ENCODE results near the gene AUTS2.

DNA sequence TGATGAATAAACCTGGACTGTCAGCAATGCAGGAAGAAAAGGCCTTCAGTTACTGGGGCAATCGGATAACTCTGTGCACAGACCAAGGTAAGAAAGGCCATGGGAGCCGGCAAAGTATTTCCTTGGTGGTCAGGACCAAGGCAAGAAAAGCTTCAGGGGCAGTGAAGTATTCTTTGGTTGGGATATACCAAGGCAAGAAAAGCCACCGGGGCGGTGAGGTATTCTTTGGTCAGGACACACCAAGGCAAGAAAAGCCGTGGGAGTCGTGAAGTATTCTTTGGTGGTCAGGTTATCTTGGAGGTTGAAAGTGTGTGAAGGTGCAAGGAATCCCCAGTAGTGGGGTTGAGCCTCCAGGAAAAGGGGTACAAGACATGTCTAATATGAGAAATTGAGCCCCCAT is 1238.7 kb downstream of the AUTS2 start:
- no peak for TF ChIP-seq FOXA1 (IDR thresholded peaks at IDR 0.05)
- TF ChIP-seq HDGF (IDR thresholded peaks at IDR 0.05; ENCODE audit: borderline replicate concordance) = no peak
- no peak for TF ChIP-seq L3MBTL2 (conservative IDR thresholded peaks at IDR 0.05)
- TF ChIP-seq, protein P1, sequence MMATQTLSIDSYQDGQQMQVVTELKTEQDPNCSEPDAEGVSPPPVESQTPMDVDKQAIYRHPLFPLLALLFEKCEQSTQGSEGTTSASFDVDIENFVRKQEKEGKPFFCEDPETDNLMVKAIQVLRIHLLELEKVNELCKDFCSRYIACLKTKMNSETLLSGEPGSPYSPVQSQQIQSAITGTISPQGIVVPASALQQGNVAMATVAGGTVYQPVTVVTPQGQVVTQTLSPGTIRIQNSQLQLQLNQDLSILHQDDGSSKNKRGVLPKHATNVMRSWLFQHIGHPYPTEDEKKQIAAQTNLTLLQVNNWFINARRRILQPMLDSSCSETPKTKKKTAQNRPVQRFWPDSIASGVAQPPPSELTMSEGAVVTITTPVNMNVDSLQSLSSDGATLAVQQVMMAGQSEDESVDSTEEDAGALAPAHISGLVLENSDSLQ (IDR thresholded peaks at IDR 0.05) = no peak
- no peak for TF ChIP-seq SP1 (IDR thresholded peaks at IDR 0.05)
- TF ChIP-seq CTBP1 (IDR thresholded peaks at IDR 0.05; ENCODE audit: borderline replicate concordance) = no peak
- no peak for TF ChIP-seq BHLHE40 (IDR thresholded peaks at IDR 0.05; ENCODE audit: borderline replicate concordance)
- TF ChIP-seq SUZ12 (IDR thresholded peaks at IDR 0.05) = no peak
